CD14-positive monocyte (primary cell): Measurements from ENCODE around the gene CD80. TPM values are rescaled to one million over a fixed set of nuclear protein-coding genes. Genes with fewer than 3 reads are reported as not detected.
"Not testable (repeated sequence)": the region's sequence is repeated elsewhere in the genome, so short reads cannot be mapped to it uniquely, and the experiment has no call there.

Experiments
- DNase-seq, 3 donors: peaks; one replicate each; pipeline ENCODE4 v3.0.0-alpha.2; 2011 to 2022
- H2AFZ ChIP-seq: 2 replicates; pipeline ENCODE4 v1.6.0; 2012; ENCODE audit warnings: mild to moderate bottlenecking, low read depth, low read length, inconsistent platforms; ENCODE audit not compliant: insufficient read depth, poor library complexity, severe bottlenecking
- H3K27ac ChIP-seq, 2 donors: 1 replicate in 1 of 2; 2 replicates in 1 of 2; pipeline ENCODE4 v1.5.1; 2012 to 2013; ENCODE audit warnings: low read length in 2 of 2, control low read depth in 1 of 2, inconsistent platforms in 1 of 2, low read depth in 1 of 2, mild to moderate bottlenecking in 1 of 2
- H3K27me3 ChIP-seq, 2 donors: one replicate each; pipeline versions ENCODE4 v1.6.0 to v1.6.1; 2011 to 2013; ENCODE audit warnings: low read length in 2 of 2; ENCODE audit not compliant: control insufficient read depth in 2 of 2, insufficient read depth in 2 of 2
- H3K36me3 ChIP-seq, 2 donors: replicated peaks in 1 of 2; 1 replicate in 1 of 2; 2 replicates in 1 of 2; pipeline versions ENCODE4 v1.5.1 to v1.6.1; 2012 to 2013; ENCODE audit warnings: low read length in 2 of 2, control low read depth in 1 of 2, inconsistent platforms in 1 of 2, mild to moderate bottlenecking in 1 of 2; ENCODE audit not compliant: insufficient read depth in 2 of 2, control insufficient read depth in 1 of 2
- H3K4me1 ChIP-seq, 2 donors: 1 replicate in 1 of 2; 2 replicates in 1 of 2; pipeline versions ENCODE4 v1.5.1 to v1.6.1; 2012 to 2013; ENCODE audit warnings: low read length in 2 of 2, control low read depth in 1 of 2, inconsistent platforms in 1 of 2, mild to moderate bottlenecking in 1 of 2, moderate library complexity in 1 of 2; ENCODE audit not compliant: insufficient read depth in 2 of 2, control insufficient read depth in 1 of 2
- H3K4me2 ChIP-seq: replicated peaks from 2 replicates; pipeline ENCODE3; 2012; ENCODE audit warnings: low read length, moderate library complexity, mild to moderate bottlenecking; ENCODE audit not compliant: poor library complexity, severe bottlenecking; ENCODE audit errors: extremely low read depth
- H3K4me3 ChIP-seq, 3 experiments: fragments of 200-600 bp in 1 of 3; sonication (generic) in 1 of 3; replicated peaks in 1 of 3; 1 replicate in 2 of 3; 2 replicates in 1 of 3; pipeline ENCODE4 v1.5.1; 2011 to 2013; ENCODE audit warnings: low read length in 3 of 3, mild to moderate bottlenecking in 3 of 3, control low read depth in 2 of 3, low read depth in 2 of 3, inconsistent platforms in 1 of 3, moderate library complexity in 1 of 3
- H3K79me2 ChIP-seq: 2 replicates; pipeline ENCODE4 v1.6.0; 2012; ENCODE audit warnings: mild to moderate bottlenecking, control low read depth, inconsistent platforms, low read length, moderate library complexity; ENCODE audit not compliant: insufficient read depth
- H3K9ac ChIP-seq: 2 replicates; pipeline ENCODE4 v1.6.0; 2017; ENCODE audit warnings: low read length, mild to moderate bottlenecking; ENCODE audit not compliant: insufficient read depth, poor library complexity, severe bottlenecking
- H3K9me3 ChIP-seq, 2 donors: replicated peaks in 1 of 2; 1 replicate in 1 of 2; 2 replicates in 1 of 2; pipeline versions ENCODE4 v1.5.1 to v1.6.1; 2012 to 2013; ENCODE audit warnings: low read length in 2 of 2, control low read depth in 1 of 2; ENCODE audit not compliant: control insufficient read depth in 1 of 2, insufficient read depth in 1 of 2
- H4K20me1 ChIP-seq: 2 replicates; pipeline ENCODE4 v1.6.0; 2012; ENCODE audit warnings: mild to moderate bottlenecking, low read length, control low read depth, moderate library complexity; ENCODE audit not compliant: insufficient read depth
- H3K27ac Mint-ChIP-seq, 7 donors: one replicate each; pipeline ENCODE4 v1.8.0; 2020; ENCODE audit warnings: mild to moderate bottlenecking in 7 of 7, mixed read lengths in 7 of 7, moderate library complexity in 6 of 7, inconsistent platforms in 2 of 7
- H3K27me3 Mint-ChIP-seq, 3 donors: one replicate each; pipeline ENCODE4 v1.8.0; 2021 to 2022; ENCODE audit warnings: low read depth in 3 of 3, mild to moderate bottlenecking in 3 of 3, mixed read lengths in 3 of 3, moderate library complexity in 3 of 3, inconsistent platforms in 1 of 3
- H3K36me3 Mint-ChIP-seq, 2 donors: one replicate each; pipeline ENCODE4 v1.8.0; 2020; ENCODE audit warnings: mixed read lengths in 2 of 2, inconsistent platforms in 1 of 2, mild to moderate bottlenecking in 1 of 2
- H3K4me1 Mint-ChIP-seq: one replicate; pipeline ENCODE4 v1.8.0; 2020; ENCODE audit warnings: mild to moderate bottlenecking, mixed read lengths
- H3K4me3 Mint-ChIP-seq, 2 donors: one replicate each; pipeline ENCODE4 v1.8.0; 2020; ENCODE audit warnings: mild to moderate bottlenecking in 2 of 2, mixed read lengths in 2 of 2, moderate library complexity in 1 of 2
- H3K9me3 Mint-ChIP-seq, 7 donors: one replicate each; pipeline ENCODE4 v1.8.0; 2020 to 2022; ENCODE audit warnings: mixed read lengths in 7 of 7, mild to moderate bottlenecking in 6 of 7, moderate library complexity in 6 of 7, inconsistent platforms in 2 of 7
- CTCF ChIP-seq: fragments of 200-600 bp; IDR thresholded peaks from one replicate; pipeline ENCODE4 v1.8.0; 2022; ENCODE audit warnings: antibody characterized with exemption, mild to moderate bottlenecking
- WGBS: methylation state at CpG from one replicate; pipeline ENCODE4 v1.1.5; 2013; ENCODE audit warnings: missing lambda C conversion rate; ENCODE audit not compliant: insufficient coverage; 5-methylcytosine and 5-hydroxymethylcytosine counted together
- intact Hi-C, 2 donors: fragments of 100-400 bp; cut with micrococcal nuclease; formaldehyde crosslinking; loops; one replicate each; pipeline versions ENCODE4 v1.15.0 to v1.15.1; 2023
- polyA plus RNA-seq, 3 donors: library from polyadenylated mRNA; depleted of rRNA in 1 of 3; unstranded in 2 of 3; stranded (reverse) in 1 of 3; fragments of 300-500 nt in 2 of 3; fragments of >200 nt in 1 of 3; fragmentation: Illumina TruSeq in 2 of 3; gene quantifications; 1 replicate in 2 of 3; 2 replicates in 1 of 3; pipeline ENCODE4 v1.2.3, GENCODE V29; 2012 to 2021

Gene CD80
- polyA plus RNA-seq, 3 donors: 0.47 to 0.87 (median 0.47) TPM

- peaks cover 0 to 4% (median 0%) of the 10 kb centered on the region in 7 donors for H3K9me3 Mint-ChIP-seq
- Histone ChIP-seq H3K4me1 (peaks cover 18 to 26% of the 10 kb centered on the region in 2 donors), H3K27me3 (no peaks in the 10 kb centered on the region), H3K27ac (peak overlapping the region in 1 of 2 donors; percentile 44), H3K9ac (no peak overlapping the region), H2AFZ (peak overlapping the region; percentile 46), H3K4me2 (peak overlapping the region; percentile 48), H3K4me3 (peak overlapping the region in 1 of 3 experiments; percentile 33), H3K79me2 (no peaks in the 10 kb centered on the region), H3K9me3 (peaks cover 0 to 5% of the 10 kb centered on the region in 2 donors), H4K20me1 (no peaks in the 10 kb centered on the region), H3K36me3 (no peaks in the 10 kb centered on the region)
- peak in 1 of 3 donors; percentile 38 for DNase-seq
- peaks cover 0 to under 1% of the 10 kb centered on the region in 2 donors for H3K36me3 Mint-ChIP-seq
- 80% methylated on average over 5 of the region's 7 CpGs for WGBS
- intact Hi-C loops: no loop called here
- peaks cover 24% of the 10 kb centered on the region for H3K4me1 Mint-ChIP-seq
- peak overlapping the region in 1 of 2 donors; percentile 27 for H3K4me3 Mint-ChIP-seq
- peaks cover 0 to 7% (median 2%) of the 10 kb centered on the region in 3 donors for H3K27me3 Mint-ChIP-seq
- TF ChIP-seq CTCF: no peak
- peak overlapping the region in 5 of 7 donors; percentile 47 to 76 (median 73) for H3K27ac Mint-ChIP-seq
These were observed 36.4 kb upstream of the CD80 start for GRCh38 chr3:119595639-119596334.

GRCh38 chr3:119594929-119595328, 35.5 kb upstream of the CD80 start:
- H3K4me1 Mint-ChIP-seq: peaks cover 31% of the 10 kb centered on the region
- H3K36me3 Mint-ChIP-seq: not testable (repeated sequence)

More at GRCh38 chr3:119594929-119595328, 35.5 kb upstream of the CD80 start:
- H2AFZ ChIP-seq, H3K27ac ChIP-seq, intact Hi-C loops, H3K4me3 Mint-ChIP-seq, H3K27ac Mint-ChIP-seq, H3K27me3 Mint-ChIP-seq, H3K79me2 ChIP-seq, H3K9ac ChIP-seq, H3K4me2 ChIP-seq, H4K20me1 ChIP-seq, H3K36me3 ChIP-seq, H3K4me3 ChIP-seq, H3K9me3 ChIP-seq, DNase-seq, H3K27me3 ChIP-seq: not testable (repeated sequence)
- H3K4me1 ChIP-seq: peaks cover 25 to 31% of the 10 kb centered on the region in 2 donors
- H3K9me3 Mint-ChIP-seq: peaks cover 0 to 11% (median 5%) of the 10 kb centered on the region in 7 donors
- no CpG with 5 or more reads among the region's 1 CpG for WGBS
